ENCODE measurements around the gene DGKA. TPM values are rescaled to one million over a fixed set of nuclear protein-coding genes. Genes with fewer than 3 reads are reported as not detected.

DGKA gene
- total and polyA plus RNA-seq, 2 of the 13 experiments (the other 11 are each of a cell fraction or from before 2014, with no cell fraction given), result 2.4 to 5.4 TPM

DNA sequence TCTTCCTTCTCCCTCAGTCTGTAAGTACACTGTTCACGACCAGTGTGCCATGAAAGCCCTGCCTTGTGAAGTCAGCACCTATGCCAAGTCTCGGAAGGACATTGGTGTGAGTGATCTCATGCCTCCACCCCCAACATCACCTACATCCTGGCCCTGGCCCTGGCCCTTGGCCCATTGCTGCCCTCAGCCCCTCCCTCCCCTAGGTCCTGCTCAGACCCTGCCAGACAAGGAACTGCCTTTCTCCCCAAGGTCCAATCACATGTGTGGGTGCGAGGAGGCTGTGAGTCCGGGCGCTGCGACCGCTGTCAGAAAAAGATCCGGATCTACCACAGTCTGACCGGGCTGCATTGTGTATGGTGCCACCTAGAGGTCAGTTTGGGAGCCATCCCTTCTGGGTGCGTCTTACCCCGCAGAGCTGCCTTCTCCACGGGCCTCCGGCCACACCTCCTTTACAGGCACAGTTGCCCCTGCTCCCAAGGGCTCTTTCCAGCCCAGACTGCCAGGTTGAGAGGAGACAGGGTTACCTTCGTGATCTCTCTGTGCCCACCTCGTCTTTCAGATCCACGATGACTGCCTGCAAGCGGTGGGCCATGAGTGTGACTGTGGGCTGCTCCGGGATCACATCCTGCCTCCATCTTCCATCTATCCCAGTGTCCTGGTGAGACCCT, 9.2 kb downstream of the DGKA start (continued):
- TF ChIP-seq, protein P1, sequence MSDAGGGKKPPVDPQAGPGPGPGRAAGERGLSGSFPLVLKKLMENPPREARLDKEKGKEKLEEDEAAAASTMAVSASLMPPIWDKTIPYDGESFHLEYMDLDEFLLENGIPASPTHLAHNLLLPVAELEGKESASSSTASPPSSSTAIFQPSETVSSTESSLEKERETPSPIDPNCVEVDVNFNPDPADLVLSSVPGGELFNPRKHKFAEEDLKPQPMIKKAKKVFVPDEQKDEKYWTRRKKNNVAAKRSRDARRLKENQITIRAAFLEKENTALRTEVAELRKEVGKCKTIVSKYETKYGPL (CRISPR knock-in tag; IDR thresholded peaks at IDR 0.05), result no peak
- 0 out of 2 replicates have a peak, but pooled peaks have one; percentile 39 for TF ChIP-seq HIVEP1 (CRISPR knock-in tag; IDR thresholded peaks at IDR 0.05)
- no peak for TF ChIP-seq KDM5A (IDR thresholded peaks at IDR 0.05; ENCODE audit: borderline replicate concordance, low read length)
- TF ChIP-seq, protein P2, sequence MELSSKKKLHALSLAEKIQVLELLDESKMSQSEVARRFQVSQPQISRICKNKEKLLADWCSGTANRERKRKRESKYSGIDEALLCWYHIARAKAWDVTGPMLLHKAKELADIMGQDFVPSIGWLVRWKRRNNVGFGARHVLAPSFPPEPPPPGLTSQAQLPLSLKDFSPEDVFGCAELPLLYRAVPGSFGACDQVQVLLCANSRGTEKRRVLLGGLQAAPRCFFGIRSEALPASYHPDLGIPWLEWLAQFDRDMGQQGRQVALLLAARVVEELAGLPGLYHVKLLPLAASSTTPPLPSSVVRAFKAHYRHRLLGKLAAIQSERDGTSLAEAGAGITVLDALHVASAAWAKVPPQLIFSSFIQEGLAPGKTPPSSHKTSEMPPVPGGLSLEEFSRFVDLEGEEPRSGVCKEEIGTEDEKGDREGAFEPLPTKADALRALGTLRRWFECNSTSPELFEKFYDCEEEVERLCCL (CRISPR knock-in tag; IDR thresholded peaks at IDR 0.05; ENCODE audit: borderline replicate concordance), result no peak
- TF ChIP-seq SNAI1 (CRISPR knock-in tag; IDR thresholded peaks at IDR 0.05; ENCODE audit: borderline replicate concordance), result no peak
- no peak for TF ChIP-seq TBX3 (IDR thresholded peaks at IDR 0.05; ENCODE audit: borderline replicate concordance)
- no peak; the same call in 1 of the 2 replicates for TF ChIP-seq MIER3 (CRISPR knock-in tag; IDR thresholded peaks at IDR 0.05; ENCODE audit: borderline replicate concordance)
- peak; percentile 69; the same call in 1 of the 2 replicates for TF ChIP-seq ZNF547 (CRISPR knock-in tag; IDR thresholded peaks at IDR 0.05)
- TF ChIP-seq ZNF839 (CRISPR knock-in tag; IDR thresholded peaks at IDR 0.05; ENCODE audit: borderline replicate concordance), result no peak
- TF ChIP-seq, protein P3, sequence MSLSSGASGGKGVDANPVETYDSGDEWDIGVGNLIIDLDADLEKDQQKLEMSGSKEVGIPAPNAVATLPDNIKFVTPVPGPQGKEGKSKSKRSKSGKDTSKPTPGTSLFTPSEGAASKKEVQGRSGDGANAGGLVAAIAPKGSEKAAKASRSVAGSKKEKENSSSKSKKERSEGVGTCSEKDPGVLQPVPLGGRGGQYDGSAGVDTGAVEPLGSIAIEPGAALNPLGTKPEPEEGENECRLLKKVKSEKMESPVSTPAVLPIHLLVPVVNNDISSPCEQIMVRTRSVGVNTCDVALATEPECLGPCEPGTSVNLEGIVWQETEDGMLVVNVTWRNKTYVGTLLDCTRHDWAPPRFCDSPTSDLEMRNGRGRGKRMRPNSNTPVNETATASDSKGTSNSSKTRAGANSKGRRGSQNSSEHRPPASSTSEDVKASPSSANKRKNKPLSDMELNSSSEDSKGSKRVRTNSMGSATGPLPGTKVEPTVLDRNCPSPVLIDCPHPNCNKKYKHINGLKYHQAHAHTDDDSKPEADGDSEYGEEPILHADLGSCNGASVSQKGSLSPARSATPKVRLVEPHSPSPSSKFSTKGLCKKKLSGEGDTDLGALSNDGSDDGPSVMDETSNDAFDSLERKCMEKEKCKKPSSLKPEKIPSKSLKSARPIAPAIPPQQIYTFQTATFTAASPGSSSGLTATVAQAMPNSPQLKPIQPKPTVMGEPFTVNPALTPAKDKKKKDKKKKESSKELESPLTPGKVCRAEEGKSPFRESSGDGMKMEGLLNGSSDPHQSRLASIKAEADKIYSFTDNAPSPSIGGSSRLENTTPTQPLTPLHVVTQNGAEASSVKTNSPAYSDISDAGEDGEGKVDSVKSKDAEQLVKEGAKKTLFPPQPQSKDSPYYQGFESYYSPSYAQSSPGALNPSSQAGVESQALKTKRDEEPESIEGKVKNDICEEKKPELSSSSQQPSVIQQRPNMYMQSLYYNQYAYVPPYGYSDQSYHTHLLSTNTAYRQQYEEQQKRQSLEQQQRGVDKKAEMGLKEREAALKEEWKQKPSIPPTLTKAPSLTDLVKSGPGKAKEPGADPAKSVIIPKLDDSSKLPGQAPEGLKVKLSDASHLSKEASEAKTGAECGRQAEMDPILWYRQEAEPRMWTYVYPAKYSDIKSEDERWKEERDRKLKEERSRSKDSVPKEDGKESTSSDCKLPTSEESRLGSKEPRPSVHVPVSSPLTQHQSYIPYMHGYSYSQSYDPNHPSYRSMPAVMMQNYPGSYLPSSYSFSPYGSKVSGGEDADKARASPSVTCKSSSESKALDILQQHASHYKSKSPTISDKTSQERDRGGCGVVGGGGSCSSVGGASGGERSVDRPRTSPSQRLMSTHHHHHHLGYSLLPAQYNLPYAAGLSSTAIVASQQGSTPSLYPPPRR (CRISPR knock-in tag; IDR thresholded peaks at IDR 0.05; ENCODE audit: borderline replicate concordance), result peak; percentile 28; the same call in 1 of the 2 replicates
- TF ChIP-seq STAG1 (CRISPR knock-in tag; IDR thresholded peaks at IDR 0.05), result peak; percentile 85
- no peak for TF ChIP-seq EED (CRISPR knock-in tag; IDR thresholded peaks at IDR 0.05)
- no peak for TF ChIP-seq HOXD1 (CRISPR knock-in tag; IDR thresholded peaks at IDR 0.05)
- TF ChIP-seq, protein P4, sequence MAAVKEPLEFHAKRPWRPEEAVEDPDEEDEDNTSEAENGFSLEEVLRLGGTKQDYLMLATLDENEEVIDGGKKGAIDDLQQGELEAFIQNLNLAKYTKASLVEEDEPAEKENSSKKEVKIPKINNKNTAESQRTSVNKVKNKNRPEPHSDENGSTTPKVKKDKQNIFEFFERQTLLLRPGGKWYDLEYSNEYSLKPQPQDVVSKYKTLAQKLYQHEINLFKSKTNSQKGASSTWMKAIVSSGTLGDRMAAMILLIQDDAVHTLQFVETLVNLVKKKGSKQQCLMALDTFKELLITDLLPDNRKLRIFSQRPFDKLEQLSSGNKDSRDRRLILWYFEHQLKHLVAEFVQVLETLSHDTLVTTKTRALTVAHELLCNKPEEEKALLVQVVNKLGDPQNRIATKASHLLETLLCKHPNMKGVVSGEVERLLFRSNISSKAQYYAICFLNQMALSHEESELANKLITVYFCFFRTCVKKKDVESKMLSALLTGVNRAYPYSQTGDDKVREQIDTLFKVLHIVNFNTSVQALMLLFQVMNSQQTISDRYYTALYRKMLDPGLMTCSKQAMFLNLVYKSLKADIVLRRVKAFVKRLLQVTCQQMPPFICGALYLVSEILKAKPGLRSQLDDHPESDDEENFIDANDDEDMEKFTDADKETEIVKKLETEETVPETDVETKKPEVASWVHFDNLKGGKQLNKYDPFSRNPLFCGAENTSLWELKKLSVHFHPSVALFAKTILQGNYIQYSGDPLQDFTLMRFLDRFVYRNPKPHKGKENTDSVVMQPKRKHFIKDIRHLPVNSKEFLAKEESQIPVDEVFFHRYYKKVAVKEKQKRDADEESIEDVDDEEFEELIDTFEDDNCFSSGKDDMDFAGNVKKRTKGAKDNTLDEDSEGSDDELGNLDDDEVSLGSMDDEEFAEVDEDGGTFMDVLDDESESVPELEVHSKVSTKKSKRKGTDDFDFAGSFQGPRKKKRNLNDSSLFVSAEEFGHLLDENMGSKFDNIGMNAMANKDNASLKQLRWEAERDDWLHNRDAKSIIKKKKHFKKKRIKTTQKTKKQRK (IDR thresholded peaks at IDR 0.05; ENCODE audit: low read length), result no peak
- no peak for TF ChIP-seq HDAC6 (IDR thresholded peaks at IDR 0.05; ENCODE audit: low read depth, low read length)
- TF ChIP-seq, protein P5, sequence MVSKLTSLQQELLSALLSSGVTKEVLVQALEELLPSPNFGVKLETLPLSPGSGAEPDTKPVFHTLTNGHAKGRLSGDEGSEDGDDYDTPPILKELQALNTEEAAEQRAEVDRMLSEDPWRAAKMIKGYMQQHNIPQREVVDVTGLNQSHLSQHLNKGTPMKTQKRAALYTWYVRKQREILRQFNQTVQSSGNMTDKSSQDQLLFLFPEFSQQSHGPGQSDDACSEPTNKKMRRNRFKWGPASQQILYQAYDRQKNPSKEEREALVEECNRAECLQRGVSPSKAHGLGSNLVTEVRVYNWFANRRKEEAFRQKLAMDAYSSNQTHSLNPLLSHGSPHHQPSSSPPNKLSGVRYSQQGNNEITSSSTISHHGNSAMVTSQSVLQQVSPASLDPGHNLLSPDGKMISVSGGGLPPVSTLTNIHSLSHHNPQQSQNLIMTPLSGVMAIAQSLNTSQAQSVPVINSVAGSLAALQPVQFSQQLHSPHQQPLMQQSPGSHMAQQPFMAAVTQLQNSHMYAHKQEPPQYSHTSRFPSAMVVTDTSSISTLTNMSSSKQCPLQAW (CRISPR knock-in tag; IDR thresholded peaks at IDR 0.05), result peak; percentile 47; the same call in 1 of the 2 replicates
- TF ChIP-seq MED8 (CRISPR knock-in tag; IDR thresholded peaks at IDR 0.05; ENCODE audit: insufficient replicate concordance), result no peak
